MM.1S (cell line): ENCODE measurements around the gene MLKL.

Experiments used
- DNase-seq: peaks from one replicate; pipeline ENCODE4 v3.0.0-alpha.2; 2015
- H2AFZ ChIP-seq: fragments of 300-600 bp; sonication (generic); 2 replicates; pipeline ENCODE4 v1.6.0; 2016; ENCODE audit warnings: antibody characterized with exemption, low read length
- H3F3A ChIP-seq: fragments of 300-600 bp; sonication (generic); 2 replicates; pipeline ENCODE4 v1.6.1; 2016; ENCODE audit warnings: mild to moderate bottlenecking, antibody characterized with exemption, low read length, moderate library complexity, mixed read lengths; ENCODE audit not compliant: insufficient read depth
- H3K27ac ChIP-seq: fragments of 300-600 bp; sonication (generic); 2 replicates; pipeline ENCODE4 v1.5.1; 2016; ENCODE audit warnings: mild to moderate bottlenecking, low read length
- H3K27me3 ChIP-seq: fragments of 300-600 bp; sonication (generic); replicated peaks from 2 replicates; pipeline ENCODE4 v1.6.0; 2016; ENCODE audit warnings: low read length; ENCODE audit not compliant: insufficient read depth
- H3K36me3 ChIP-seq: fragments of 300-600 bp; sonication (generic); replicated peaks from 2 replicates; pipeline ENCODE4 v1.6.1; 2016; ENCODE audit warnings: mild to moderate bottlenecking, low read length, mixed read lengths; ENCODE audit not compliant: insufficient read depth
- H3K4me1 ChIP-seq: fragments of 300-600 bp; sonication (generic); 2 replicates; pipeline ENCODE4 v1.6.1; 2016; ENCODE audit warnings: low read length, mixed read lengths
- H3K4me2 ChIP-seq: fragments of 300-600 bp; sonication (generic); 2 replicates; pipeline ENCODE4 v1.6.0; 2016; ENCODE audit warnings: low read depth, low read length
- H3K4me3 ChIP-seq: fragments of 300-600 bp; sonication (generic); 2 replicates; pipeline ENCODE4 v1.5.1; 2016; ENCODE audit warnings: low read length, mixed read lengths
- H3K79me2 ChIP-seq: fragments of 300-600 bp; sonication (generic); 2 replicates; pipeline ENCODE4 v1.6.1; 2016; ENCODE audit warnings: mixed run types, low read length, mixed read lengths
- H3K9ac ChIP-seq: fragments of 300-600 bp; sonication (generic); 2 replicates; pipeline ENCODE4 v1.6.1; 2016; ENCODE audit warnings: low read length, mixed read lengths
- H3K9me2 ChIP-seq: fragments of 300-600 bp; sonication (generic); replicated peaks from 2 replicates; pipeline ENCODE4 v1.6.1; 2016; ENCODE audit warnings: mild to moderate bottlenecking, low read length, mixed read lengths; ENCODE audit not compliant: insufficient read depth
- H3K9me3 ChIP-seq: fragments of 300-600 bp; sonication (generic); replicated peaks from 2 replicates; pipeline ENCODE4 v1.6.1; 2016; ENCODE audit warnings: mild to moderate bottlenecking, low read length, mixed read lengths; ENCODE audit not compliant: insufficient read depth
- H4K20me1 ChIP-seq: fragments of 300-600 bp; sonication (generic); 2 replicates; pipeline ENCODE4 v1.6.1; 2016; ENCODE audit warnings: mild to moderate bottlenecking, low read length, moderate library complexity, mixed read lengths; ENCODE audit not compliant: insufficient read depth
- EZH2 ChIP-seq: fragments of 300-600 bp; sonication (generic); optimal IDR thresholded peaks from 2 replicates; pipeline ENCODE3; 2017; ENCODE audit warnings: low read depth, mild to moderate bottlenecking, antibody characterized with exemption, low read length, mixed read lengths
- EZH2phosphoT487 ChIP-seq: fragments of 300-600 bp; sonication (generic); IDR thresholded peaks from 2 replicates; pipeline ENCODE4 v1.6.1; 2018; ENCODE audit warnings: antibody characterized with exemption, low read length
- TF ChIP-seq, protein P1 (sequence below): fragments of 300-600 bp; sonication (generic); IDR thresholded peaks from 2 replicates; pipeline ENCODE4 v1.5.1; 2016; ENCODE audit warnings: antibody characterized with exemption, low read length, mixed read lengths

The MLKL gene

DNA sequence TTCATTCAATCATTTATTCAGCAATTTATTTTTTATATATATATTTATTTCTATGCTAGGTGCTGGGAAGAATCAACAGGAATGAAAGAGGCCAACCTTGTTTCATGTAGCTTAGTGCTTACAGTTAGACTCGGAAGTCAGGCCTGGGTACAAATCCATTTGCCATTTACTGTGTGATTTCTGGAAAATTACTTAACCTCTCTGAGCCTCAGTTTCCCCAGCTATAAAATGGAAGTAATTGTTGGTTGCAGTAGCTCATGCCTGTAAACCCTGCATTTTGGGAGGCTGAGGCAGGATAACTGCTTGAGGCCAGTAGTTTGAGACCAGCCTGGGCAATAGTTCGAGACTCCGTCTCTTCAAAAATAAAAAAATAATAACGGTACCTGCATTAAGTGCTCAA lies 27.2 kb upstream of the MLKL start:
- Histone ChIP-seq H3K9ac (no peak overlapping the region), H3K4me3 (no peak overlapping the region), H3K4me1 (no peaks in the 10 kb centered on the region), H3K9me2 (no peaks in the 10 kb centered on the region), H3K36me3 (no peaks in the 10 kb centered on the region), H3K79me2 (no peaks in the 10 kb centered on the region), H3F3A (no peaks in the 10 kb centered on the region), H2AFZ (no peak overlapping the region), H3K27ac (no peak overlapping the region), H3K4me2 (no peak overlapping the region), H3K9me3 (no peaks in the 10 kb centered on the region), H3K27me3 (no peaks in the 10 kb centered on the region), H4K20me1 (no peaks in the 10 kb centered on the region)
- no peak for TF ChIP-seq EZH2phosphoT487
- no peak for TF ChIP-seq EZH2
- TF ChIP-seq, protein P1, sequence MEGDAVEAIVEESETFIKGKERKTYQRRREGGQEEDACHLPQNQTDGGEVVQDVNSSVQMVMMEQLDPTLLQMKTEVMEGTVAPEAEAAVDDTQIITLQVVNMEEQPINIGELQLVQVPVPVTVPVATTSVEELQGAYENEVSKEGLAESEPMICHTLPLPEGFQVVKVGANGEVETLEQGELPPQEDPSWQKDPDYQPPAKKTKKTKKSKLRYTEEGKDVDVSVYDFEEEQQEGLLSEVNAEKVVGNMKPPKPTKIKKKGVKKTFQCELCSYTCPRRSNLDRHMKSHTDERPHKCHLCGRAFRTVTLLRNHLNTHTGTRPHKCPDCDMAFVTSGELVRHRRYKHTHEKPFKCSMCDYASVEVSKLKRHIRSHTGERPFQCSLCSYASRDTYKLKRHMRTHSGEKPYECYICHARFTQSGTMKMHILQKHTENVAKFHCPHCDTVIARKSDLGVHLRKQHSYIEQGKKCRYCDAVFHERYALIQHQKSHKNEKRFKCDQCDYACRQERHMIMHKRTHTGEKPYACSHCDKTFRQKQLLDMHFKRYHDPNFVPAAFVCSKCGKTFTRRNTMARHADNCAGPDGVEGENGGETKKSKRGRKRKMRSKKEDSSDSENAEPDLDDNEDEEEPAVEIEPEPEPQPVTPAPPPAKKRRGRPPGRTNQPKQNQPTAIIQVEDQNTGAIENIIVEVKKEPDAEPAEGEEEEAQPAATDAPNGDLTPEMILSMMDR = no peak
- DNase-seq = no peak

DNA sequence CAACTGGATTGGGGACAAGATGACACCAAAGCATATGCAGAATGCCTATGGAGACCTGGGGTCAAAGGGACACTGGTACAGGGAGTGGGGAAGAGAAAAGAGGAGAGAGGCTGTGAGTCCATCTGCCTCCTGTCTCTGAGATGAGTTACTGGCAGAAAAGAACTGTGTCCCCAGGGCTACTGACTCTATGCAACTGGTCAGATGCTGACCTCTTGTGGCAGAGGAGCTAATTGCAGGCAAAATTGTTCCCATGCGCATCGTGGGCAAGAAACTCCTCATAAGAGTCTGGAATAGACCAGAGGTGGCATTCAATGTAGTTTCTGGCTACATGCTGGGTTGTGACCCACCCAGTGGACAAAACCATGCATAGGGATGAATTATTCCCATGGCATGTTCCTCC lies 26.1 kb upstream of the MLKL start:
- H3F3A ChIP-seq = no peaks in the 10 kb centered on the region
- H3K9me3 ChIP-seq = no peaks in the 10 kb centered on the region
- TF ChIP-seq, protein P1 = peak; percentile 55
- no peak for TF ChIP-seq EZH2phosphoT487
- H4K20me1 ChIP-seq = no peaks in the 10 kb centered on the region
- H3K9me2 ChIP-seq = no peaks in the 10 kb centered on the region
- no peak overlapping the region for H3K4me2 ChIP-seq
- no peaks in the 10 kb centered on the region for H3K4me1 ChIP-seq
- no peak overlapping the region for H3K9ac ChIP-seq
- no peak overlapping the region for H3K4me3 ChIP-seq
- DNase-seq = peak; percentile 18
- no peaks in the 10 kb centered on the region for H3K79me2 ChIP-seq
- no peak overlapping the region for H3K27ac ChIP-seq
- H3K36me3 ChIP-seq = no peaks in the 10 kb centered on the region
- H3K27me3 ChIP-seq = no peaks in the 10 kb centered on the region
- H2AFZ ChIP-seq = no peak overlapping the region

DNA sequence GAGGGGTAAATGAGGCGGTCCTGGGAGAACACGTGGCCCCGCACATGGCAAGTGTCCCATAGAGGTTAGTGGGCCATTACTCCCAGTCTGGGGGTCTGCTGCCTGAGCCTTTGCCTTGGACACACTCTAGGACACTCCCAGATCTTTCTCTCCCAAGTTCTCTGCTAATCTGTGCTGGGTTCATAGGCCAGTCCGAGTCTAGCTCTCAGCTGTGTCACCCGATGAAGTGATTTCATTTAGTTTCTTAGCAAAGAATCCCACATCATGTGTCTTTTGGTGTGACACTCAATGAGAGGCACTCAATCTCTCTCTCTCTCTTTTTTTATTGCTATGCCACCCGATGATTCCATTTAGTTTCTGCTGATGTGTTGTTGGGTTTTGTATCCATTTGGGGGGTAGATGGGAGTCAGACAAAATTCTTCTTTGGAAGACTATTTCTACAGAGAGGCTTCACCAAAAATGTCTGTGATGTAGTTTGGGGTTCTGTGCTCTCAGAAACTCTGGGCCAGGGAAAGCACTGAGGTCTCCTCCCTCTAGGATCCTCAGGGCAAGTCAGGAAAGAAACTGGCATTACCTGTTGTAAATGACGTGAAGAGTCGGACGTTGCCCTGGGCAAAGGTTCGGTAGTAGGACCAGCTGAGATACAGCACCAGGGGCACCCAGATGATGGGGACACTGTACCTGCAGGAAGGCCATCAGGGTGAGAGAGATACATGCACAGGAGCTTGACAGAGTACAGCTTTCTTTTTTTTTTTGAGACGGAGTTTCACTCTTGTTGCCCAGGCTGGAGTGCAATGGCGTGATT lies 25.2 kb upstream of the MLKL start:
- TF ChIP-seq EZH2 = no peak
- TF ChIP-seq EZH2phosphoT487 = no peak
- TF ChIP-seq, protein P1 = no peak
- Histone ChIP-seq H3K4me2 (no peak overlapping the region), H3K36me3 (no peaks in the 10 kb centered on the region), H3K9ac (no peak overlapping the region), H3K27me3 (no peaks in the 10 kb centered on the region), H3K79me2 (no peaks in the 10 kb centered on the region), H3K9me2 (no peaks in the 10 kb centered on the region), H3K4me3 (no peak overlapping the region), H3K27ac (no peak overlapping the region), H4K20me1 (no peaks in the 10 kb centered on the region), H2AFZ (no peak overlapping the region), H3F3A (no peaks in the 10 kb centered on the region), H3K9me3 (no peaks in the 10 kb centered on the region), H3K4me1 (no peaks in the 10 kb centered on the region)
- no peak for DNase-seq
